ENCODE measurements around the gene HYLS1. TPM values are rescaled to one million over a fixed set of nuclear protein-coding genes. Genes with fewer than 3 reads are reported as not detected.

The HYLS1 gene, protein sequence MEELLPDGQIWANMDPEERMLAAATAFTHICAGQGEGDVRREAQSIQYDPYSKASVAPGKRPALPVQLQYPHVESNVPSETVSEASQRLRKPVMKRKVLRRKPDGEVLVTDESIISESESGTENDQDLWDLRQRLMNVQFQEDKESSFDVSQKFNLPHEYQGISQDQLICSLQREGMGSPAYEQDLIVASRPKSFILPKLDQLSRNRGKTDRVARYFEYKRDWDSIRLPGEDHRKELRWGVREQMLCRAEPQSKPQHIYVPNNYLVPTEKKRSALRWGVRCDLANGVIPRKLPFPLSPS
- total RNA-seq (2014; rRNA removed; shearing (Covaris generic)) = 13.1 and 14.6 TPM in 2 replicates
- polyA plus RNA-seq (2016; fragmentation: Nextera tagmentation; extraction: Ambion mirVana) = 20.7 and 25.7 TPM in 2 replicates
- long read RNA-seq, transcript HYLS1-202 (3 exons, 2,061 nt) = major isoform, 10 of 16 reads
- long read RNA-seq, partial matches to known transcripts = 0 of 16 reads
- long read RNA-seq, other reads (novel, unspliced or antisense) = 6 of 16 reads

DNA sequence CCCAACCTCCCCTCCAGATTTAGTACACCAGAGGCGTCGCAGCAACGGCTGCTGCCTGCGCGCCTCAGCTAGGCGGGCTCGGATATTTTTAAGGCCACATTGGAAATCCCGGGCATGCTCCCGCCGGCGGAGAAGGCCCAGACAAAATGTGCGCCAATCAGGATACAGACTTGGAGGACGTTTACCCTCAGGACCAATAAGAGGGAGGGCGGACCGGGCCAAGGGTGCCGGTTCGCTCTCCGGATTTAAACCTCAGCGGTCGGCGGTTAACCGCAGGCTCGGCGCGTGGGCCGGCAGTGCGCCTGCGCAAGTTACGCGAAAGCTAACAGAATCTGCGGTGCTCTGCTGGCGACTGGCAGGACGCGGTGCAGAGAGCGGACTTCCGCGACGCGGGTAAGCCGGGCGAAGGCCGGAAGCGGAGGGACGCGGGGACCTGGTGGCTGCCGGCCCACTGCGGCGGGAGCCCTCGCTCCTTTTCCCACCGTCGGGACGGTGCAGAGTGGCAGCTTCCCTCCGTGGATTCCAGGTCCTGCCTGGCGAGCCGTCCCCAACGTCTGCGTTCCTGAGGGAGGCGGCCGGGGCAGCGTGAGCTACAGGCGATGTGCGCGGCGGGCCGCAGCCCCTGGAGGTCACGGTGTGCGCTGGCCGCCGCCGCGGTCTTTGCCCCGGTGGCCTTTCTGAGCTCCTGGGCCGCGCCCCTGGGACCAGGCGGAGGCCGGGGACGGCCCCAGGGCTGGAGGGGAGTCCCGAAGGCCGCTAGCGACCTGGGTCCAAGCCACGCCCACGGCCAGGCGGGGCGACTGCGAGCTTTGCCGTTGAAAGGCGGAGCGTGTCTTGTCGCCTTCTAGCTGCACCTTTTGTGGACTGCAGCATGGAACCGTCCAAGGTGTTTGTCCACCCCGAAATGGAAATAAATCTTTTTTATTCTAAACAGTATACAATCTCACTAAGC, at the start of gene HYLS1:
HYLS1 (plus strand) TSS at position 296 of the 952 bp plus-strand sequence. CDS start 11,701 bp downstream, outside the sequence.
- H3K9me3 Mint-ChIP-seq = peaks cover 28% of the 10 kb centered on the region
- H3K36me3 Mint-ChIP-seq (ENCODE audit: low read depth) = peaks cover 21% of the 10 kb centered on the region; the same call in 2 of the 3 replicates
- Histone ChIP-seq H3K4me3 (peak within 1 kb of the TSS; percentile 66), H3K4me1 (ENCODE audit: insufficient read depth) (no peaks in the 10 kb centered on the region; the same call in 1 of the 2 replicates), H3K79me2 (replicated peaks; ENCODE audit: insufficient read depth) (peaks cover 36% of the 10 kb centered on the region), H3K4me2 (peak within 1 kb of the TSS; percentile 78), H3K36me3 (ENCODE audit: insufficient read depth) (peaks cover 4% of the 10 kb centered on the region; the same call in 1 of the 2 replicates), H3K27ac (ENCODE audit: low read depth) (peak within 1 kb of the TSS; percentile 76; the same call in 1 of the 2 replicates), H3K9me2 (ENCODE audit: insufficient read depth) (peaks cover 5% of the 10 kb centered on the region; the same call in 1 of the 2 replicates), H4K20me1 (replicated peaks; ENCODE audit: insufficient read depth) (peaks cover 3% of the 10 kb centered on the region), H3F3A (replicated peaks; ENCODE audit: low read depth) (peaks cover 2% of the 10 kb centered on the region; the same call in 1 of the 2 replicates), H3K27me3 (ENCODE audit: insufficient read depth) (peaks cover 8% of the 10 kb centered on the region; the same call in 1 of the 2 replicates), H2AFZ (peak within 1 kb of the TSS; percentile 94)
- peaks cover 13% of the 10 kb centered on the region for H3K27me3 Mint-ChIP-seq (ENCODE audit: insufficient read depth, low read depth, poor library complexity)
- no peak within 1 kb of the TSS; the same call in 1 of the 2 replicates for H3K27ac Mint-ChIP-seq
- H3K4me1 Mint-ChIP-seq = peaks cover 7% of the 10 kb centered on the region; the same call in 1 of the 3 replicates
- DNase-seq (ENCODE audit: low spot score) (peak; percentile 97), ATAC-seq (peak; percentile 93)
- TF ChIP-seq NANOG (IDR thresholded peaks at IDR 0.05; ENCODE audit: borderline replicate concordance) (no peak), ZNF331 (CRISPR knock-in tag; IDR thresholded peaks at IDR 0.05; ENCODE audit: low read depth) (0 out of 2 replicates have a peak, but pooled peaks have one; percentile 42), EZH2phosphoT487 (IDR thresholded peaks at IDR 0.05; ENCODE audit: unreplicated experiment) (no peak), CREB1 (CRISPR knock-in tag; IDR thresholded peaks at IDR 0.05; ENCODE audit: low read depth) (peak; percentile 61; the same call in 1 of the 2 replicates), POLR2AphosphoS5 (IDR thresholded peaks at IDR 0.05; ENCODE audit: low read depth) (peak; percentile 77), ZNF114 (CRISPR knock-in tag; IDR thresholded peaks at IDR 0.05) (no peak)
- TF ChIP-seq, protein P1, sequence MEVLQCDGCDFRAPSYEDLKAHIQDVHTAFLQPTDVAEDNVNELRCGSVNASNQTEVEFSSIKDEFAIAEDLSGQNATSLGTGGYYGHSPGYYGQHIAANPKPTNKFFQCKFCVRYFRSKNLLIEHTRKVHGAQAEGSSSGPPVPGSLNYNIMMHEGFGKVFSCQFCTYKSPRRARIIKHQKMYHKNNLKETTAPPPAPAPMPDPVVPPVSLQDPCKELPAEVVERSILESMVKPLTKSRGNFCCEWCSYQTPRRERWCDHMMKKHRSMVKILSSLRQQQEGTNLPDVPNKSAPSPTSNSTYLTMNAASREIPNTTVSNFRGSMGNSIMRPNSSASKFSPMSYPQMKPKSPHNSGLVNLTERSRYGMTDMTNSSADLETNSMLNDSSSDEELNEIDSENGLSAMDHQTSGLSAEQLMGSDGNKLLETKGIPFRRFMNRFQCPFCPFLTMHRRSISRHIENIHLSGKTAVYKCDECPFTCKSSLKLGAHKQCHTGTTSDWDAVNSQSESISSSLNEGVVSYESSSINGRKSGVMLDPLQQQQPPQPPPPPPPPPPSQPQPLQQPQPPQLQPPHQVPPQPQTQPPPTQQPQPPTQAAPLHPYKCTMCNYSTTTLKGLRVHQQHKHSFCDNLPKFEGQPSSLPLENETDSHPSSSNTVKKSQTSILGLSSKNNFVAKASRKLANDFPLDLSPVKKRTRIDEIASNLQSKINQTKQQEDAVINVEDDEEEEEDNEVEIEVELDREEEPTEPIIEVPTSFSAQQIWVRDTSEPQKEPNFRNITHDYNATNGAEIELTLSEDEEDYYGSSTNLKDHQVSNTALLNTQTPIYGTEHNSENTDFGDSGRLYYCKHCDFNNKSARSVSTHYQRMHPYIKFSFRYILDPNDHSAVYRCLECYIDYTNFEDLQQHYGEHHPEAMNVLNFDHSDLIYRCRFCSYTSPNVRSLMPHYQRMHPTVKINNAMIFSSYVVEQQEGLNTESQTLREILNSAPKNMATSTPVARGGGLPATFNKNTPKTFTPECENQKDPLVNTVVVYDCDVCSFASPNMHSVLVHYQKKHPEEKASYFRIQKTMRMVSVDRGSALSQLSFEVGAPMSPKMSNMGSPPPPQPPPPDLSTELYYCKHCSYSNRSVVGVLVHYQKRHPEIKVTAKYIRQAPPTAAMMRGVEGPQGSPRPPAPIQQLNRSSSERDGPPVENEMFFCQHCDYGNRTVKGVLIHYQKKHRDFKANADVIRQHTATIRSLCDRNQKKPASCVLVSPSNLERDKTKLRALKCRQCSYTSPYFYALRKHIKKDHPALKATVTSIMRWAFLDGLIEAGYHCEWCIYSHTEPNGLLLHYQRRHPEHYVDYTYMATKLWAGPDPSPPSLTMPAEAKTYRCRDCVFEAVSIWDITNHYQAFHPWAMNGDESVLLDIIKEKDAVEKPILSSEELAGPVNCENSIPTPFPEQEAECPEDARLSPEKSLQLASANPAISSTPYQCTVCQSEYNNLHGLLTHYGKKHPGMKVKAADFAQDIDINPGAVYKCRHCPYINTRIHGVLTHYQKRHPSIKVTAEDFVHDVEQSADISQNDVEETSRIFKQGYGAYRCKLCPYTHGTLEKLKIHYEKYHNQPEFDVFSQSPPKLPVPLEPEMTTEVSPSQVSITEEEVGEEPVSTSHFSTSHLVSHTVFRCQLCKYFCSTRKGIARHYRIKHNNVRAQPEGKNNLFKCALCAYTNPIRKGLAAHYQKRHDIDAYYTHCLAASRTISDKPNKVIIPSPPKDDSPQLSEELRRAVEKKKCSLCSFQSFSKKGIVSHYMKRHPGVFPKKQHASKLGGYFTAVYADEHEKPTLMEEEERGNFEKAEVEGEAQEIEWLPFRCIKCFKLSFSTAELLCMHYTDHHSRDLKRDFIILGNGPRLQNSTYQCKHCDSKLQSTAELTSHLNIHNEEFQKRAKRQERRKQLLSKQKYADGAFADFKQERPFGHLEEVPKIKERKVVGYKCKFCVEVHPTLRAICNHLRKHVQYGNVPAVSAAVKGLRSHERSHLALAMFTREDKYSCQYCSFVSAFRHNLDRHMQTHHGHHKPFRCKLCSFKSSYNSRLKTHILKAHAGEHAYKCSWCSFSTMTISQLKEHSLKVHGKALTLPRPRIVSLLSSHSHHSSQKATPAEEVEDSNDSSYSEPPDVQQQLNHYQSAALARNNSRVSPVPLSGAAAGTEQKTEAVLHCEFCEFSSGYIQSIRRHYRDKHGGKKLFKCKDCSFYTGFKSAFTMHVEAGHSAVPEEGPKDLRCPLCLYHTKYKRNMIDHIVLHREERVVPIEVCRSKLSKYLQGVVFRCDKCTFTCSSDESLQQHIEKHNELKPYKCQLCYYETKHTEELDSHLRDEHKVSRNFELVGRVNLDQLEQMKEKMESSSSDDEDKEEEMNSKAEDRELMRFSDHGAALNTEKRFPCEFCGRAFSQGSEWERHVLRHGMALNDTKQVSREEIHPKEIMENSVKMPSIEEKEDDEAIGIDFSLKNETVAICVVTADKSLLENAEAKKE (CRISPR knock-in tag; IDR thresholded peaks at IDR 0.05) = no peak
- TF ChIP-seq, protein P2, sequence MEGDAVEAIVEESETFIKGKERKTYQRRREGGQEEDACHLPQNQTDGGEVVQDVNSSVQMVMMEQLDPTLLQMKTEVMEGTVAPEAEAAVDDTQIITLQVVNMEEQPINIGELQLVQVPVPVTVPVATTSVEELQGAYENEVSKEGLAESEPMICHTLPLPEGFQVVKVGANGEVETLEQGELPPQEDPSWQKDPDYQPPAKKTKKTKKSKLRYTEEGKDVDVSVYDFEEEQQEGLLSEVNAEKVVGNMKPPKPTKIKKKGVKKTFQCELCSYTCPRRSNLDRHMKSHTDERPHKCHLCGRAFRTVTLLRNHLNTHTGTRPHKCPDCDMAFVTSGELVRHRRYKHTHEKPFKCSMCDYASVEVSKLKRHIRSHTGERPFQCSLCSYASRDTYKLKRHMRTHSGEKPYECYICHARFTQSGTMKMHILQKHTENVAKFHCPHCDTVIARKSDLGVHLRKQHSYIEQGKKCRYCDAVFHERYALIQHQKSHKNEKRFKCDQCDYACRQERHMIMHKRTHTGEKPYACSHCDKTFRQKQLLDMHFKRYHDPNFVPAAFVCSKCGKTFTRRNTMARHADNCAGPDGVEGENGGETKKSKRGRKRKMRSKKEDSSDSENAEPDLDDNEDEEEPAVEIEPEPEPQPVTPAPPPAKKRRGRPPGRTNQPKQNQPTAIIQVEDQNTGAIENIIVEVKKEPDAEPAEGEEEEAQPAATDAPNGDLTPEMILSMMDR (conservative IDR thresholded peaks at IDR 0.05; ENCODE audit: low read depth in 2 of 2) = peak in 1 of 2 experiments; percentile 33; a peak in 2 of 4 replicates
- TF ChIP-seq, protein P3, sequence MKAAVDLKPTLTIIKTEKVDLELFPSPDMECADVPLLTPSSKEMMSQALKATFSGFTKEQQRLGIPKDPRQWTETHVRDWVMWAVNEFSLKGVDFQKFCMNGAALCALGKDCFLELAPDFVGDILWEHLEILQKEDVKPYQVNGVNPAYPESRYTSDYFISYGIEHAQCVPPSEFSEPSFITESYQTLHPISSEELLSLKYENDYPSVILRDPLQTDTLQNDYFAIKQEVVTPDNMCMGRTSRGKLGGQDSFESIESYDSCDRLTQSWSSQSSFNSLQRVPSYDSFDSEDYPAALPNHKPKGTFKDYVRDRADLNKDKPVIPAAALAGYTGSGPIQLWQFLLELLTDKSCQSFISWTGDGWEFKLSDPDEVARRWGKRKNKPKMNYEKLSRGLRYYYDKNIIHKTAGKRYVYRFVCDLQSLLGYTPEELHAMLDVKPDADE (IDR thresholded peaks at IDR 0.05) = no peak
- peak within 1 kb of the TSS; percentile 80 for H3K4me3 Mint-ChIP-seq

Measured in GM23338 (cell line).